ENCODE measurements around the gene NAA40.

- TF ChIP-seq CTCF (IDR thresholded peaks at IDR 0.05; ENCODE audit: low read length): no peak
- TF ChIP-seq EZH2phosphoT487 (IDR thresholded peaks at IDR 0.05; ENCODE audit: low read length): no peak
- TF ChIP-seq EZH2 (optimal IDR thresholded peaks at IDR 0.05; ENCODE audit: low read depth, low read length): no peak
These were observed 34.1 kb upstream of the NAA40 start for GRCh38 chr11:63904743-63905142.
